HepG2 (cell line): Measurements from ENCODE around the gene CDC14B. TPM values are rescaled to one million over a fixed set of nuclear protein-coding genes. Genes with fewer than 3 reads are reported as not detected.

Source experiments
- ATAC-seq: fragments of 200-7000 bp; cut with Tn5 transposase; 3 replicates; pipeline ENCODE4 v1.9.1; 2020; ENCODE audit warnings: mild to moderate bottlenecking, moderate library complexity
- BruUV-seq: library from RNA; stranded (reverse); fragments of 400-500 nt; replicated peaks from 2 replicates; lab custom pipeline; 2021; lab: Mats Ljungman, UMichigan
- CTCF ChIA-PET: fragments of 300-600 bp; formaldehyde crosslinking; extraction: SDS; loops from one replicate; lab custom pipeline; 2021; ENCODE audit warnings: low total read pairs, inconsistent platforms, low intra/inter-chr PET ratio; lab: Yijun Ruan, JAX
- POLR2A ChIA-PET: fragments of 350-600 bp; sonication (Branson Sonifier 250); formaldehyde crosslinking; loops from one replicate; lab custom pipeline; 2020; ENCODE audit warnings: antibody characterized with exemption, inconsistent platforms; lab: Yijun Ruan, JAX
- DNase-seq: peaks from one replicate; pipeline ENCODE4 v3.0.0-alpha.2; 2015; ENCODE audit warnings: low spot score
- FAIRE-seq: peaks from 3 replicates; lab custom pipeline; 2011; peaks lifted over from hg19 to GRCh38; lab: Jason Lieb, UNC
- H2AFZ ChIP-seq: one replicate; pipeline ENCODE4 v1.6.1; 2011; ENCODE audit warnings: low read length, inconsistent platforms
- H3K27ac ChIP-seq: fragments of 300-600 bp; 3 replicates; pipeline ENCODE4 v1.8.0; 2011; ENCODE audit warnings: mixed run types, mild to moderate bottlenecking, mixed read lengths, low read length, inconsistent platforms; ENCODE audit not compliant: insufficient read depth; ENCODE audit errors: extremely low read length
- H3K27me3 ChIP-seq, 2 experiments: fragments of 200-600 bp in 1 of 2; 2 replicates in 1 of 2; 3 replicates in 1 of 2; pipeline versions ENCODE4 v1.6.0 to v1.8.0; 2011; ENCODE audit warnings: low read length in 2 of 2, mild to moderate bottlenecking in 2 of 2, moderate library complexity in 2 of 2, inconsistent platforms in 1 of 2; ENCODE audit not compliant: insufficient read depth in 2 of 2, control insufficient read depth in 1 of 2
- H3K36me3 ChIP-seq, 2 experiments: fragments of 200-600 bp in 1 of 2; replicated peaks in 1 of 2; 2 replicates in 1 of 2; 3 replicates in 1 of 2; pipeline versions ENCODE4 v1.5.1 to v1.8.0; 2011; ENCODE audit warnings: low read length in 2 of 2, inconsistent platforms in 1 of 2; ENCODE audit not compliant: insufficient read depth in 2 of 2, control insufficient read depth in 1 of 2
- H3K4me1 ChIP-seq: 2 replicates; pipeline ENCODE4 v1.5.1; 2012; ENCODE audit warnings: low read length, inconsistent platforms; ENCODE audit not compliant: insufficient read depth
- H3K4me2 ChIP-seq: 2 replicates; pipeline ENCODE4 v1.6.0; 2011; ENCODE audit warnings: low read depth, low read length, inconsistent platforms
- H3K4me3 ChIP-seq, 3 experiments: fragments of 200-600 bp in 1 of 3; sonication (generic), shearing (Covaris generic) in 1 of 3; replicated peaks in 1 of 3; 2 replicates each; pipeline ENCODE4 v1.5.1; 2011 to 2016; ENCODE audit warnings: low read length in 3 of 3, inconsistent platforms in 2 of 3, low read depth in 2 of 3, mild to moderate bottlenecking in 2 of 3, control low read depth in 1 of 3, mixed read lengths in 1 of 3; ENCODE audit not compliant: insufficient read depth in 1 of 3
- H3K79me2 ChIP-seq: one replicate; pipeline ENCODE4 v1.6.1; 2011; ENCODE audit warnings: low read length, inconsistent platforms; ENCODE audit not compliant: insufficient read depth
- H3K9ac ChIP-seq: 2 replicates; pipeline ENCODE4 v1.6.0; 2011; ENCODE audit warnings: mild to moderate bottlenecking, low read depth, low read length, inconsistent platforms; ENCODE audit not compliant: insufficient read depth
- H3K9me3 ChIP-seq: 2 replicates; pipeline ENCODE4 v1.5.1; 2012; ENCODE audit warnings: mild to moderate bottlenecking, low read length
- H4K20me1 ChIP-seq: 2 replicates; pipeline ENCODE4 v1.6.0; 2011; ENCODE audit warnings: inconsistent platforms, mild to moderate bottlenecking, low read length, moderate library complexity; ENCODE audit not compliant: insufficient read depth
- AHR ChIP-seq: IDR thresholded peaks from 2 replicates; pipeline ENCODE4 v1.6.1; 2018; ENCODE audit warnings: missing genetic modification reagents, missing compliant biosample characterization
- HBP1 ChIP-seq: IDR thresholded peaks from 2 replicates; pipeline ENCODE4 v1.6.1; 2016; ENCODE audit warnings: low read depth, control low read depth
- IKZF4 ChIP-seq: sonication (generic); formaldehyde crosslinking; IDR thresholded peaks from 2 replicates; pipeline ENCODE4 v1.5.1; 2020; ENCODE audit warnings: borderline replicate concordance, mild to moderate bottlenecking, low read depth, missing genetic modification reagents; ENCODE audit errors: not compliant biosample characterization
- MAZ ChIP-seq, 2 experiments: sonication (generic) in 1 of 2; formaldehyde crosslinking in 1 of 2; IDR thresholded peaks; 2 replicates each; pipeline versions ENCODE4 v1.5.0 to v1.6.1; 2012 to 2020; ENCODE audit warnings: low read depth in 2 of 2, mild to moderate bottlenecking in 2 of 2, borderline replicate concordance in 1 of 2, improper control_type of control experiment in 1 of 2, low read length in 1 of 2, missing genetic modification reagents in 1 of 2, moderate library complexity in 1 of 2
- NFYC ChIP-seq: IDR thresholded peaks from 2 replicates; pipeline ENCODE4 v1.6.1; 2016; ENCODE audit warnings: missing genetic modification reagents, missing compliant biosample characterization
- NR2C2 ChIP-seq: sonication (generic); formaldehyde crosslinking; IDR thresholded peaks from 2 replicates; pipeline ENCODE4 v1.4.0; 2020; ENCODE audit warnings: missing genetic modification reagents, mild to moderate bottlenecking, moderate library complexity, borderline replicate concordance
- PPARG ChIP-seq: conservative IDR thresholded peaks from 2 replicates; pipeline ENCODE4 v1.6.1; 2016; ENCODE audit warnings: missing biosample characterization, missing genetic modification reagents
- PRMT3 ChIP-seq: sonication (generic); formaldehyde crosslinking; IDR thresholded peaks from 2 replicates; pipeline ENCODE4 v1.8.1; 2022; ENCODE audit warnings: low read depth, mild to moderate bottlenecking, moderate library complexity, missing genetic modification reagents, borderline replicate concordance
- SALL2 ChIP-seq: sonication (generic); formaldehyde crosslinking; IDR thresholded peaks from 2 replicates; pipeline ENCODE4 v1.8.1; 2023; ENCODE audit warnings: mild to moderate bottlenecking, missing genetic modification reagents, inconsistent platforms
- SOX6 ChIP-seq, 2 experiments: fragments of 450-650 bp in 1 of 2; sonication (generic) in 1 of 2; formaldehyde crosslinking in 1 of 2; IDR thresholded peaks; 2 replicates each; pipeline versions ENCODE4 v1.4.0 to v1.6.1; 2017 to 2020; ENCODE audit warnings: antibody characterized with exemption in 1 of 2, mild to moderate bottlenecking in 1 of 2, missing genetic modification reagents in 1 of 2
- TFDP2 ChIP-seq: sonication (generic); formaldehyde crosslinking; IDR thresholded peaks from 2 replicates; pipeline ENCODE4 v1.4.0; 2020; ENCODE audit warnings: missing genetic modification reagents
- TOPORS ChIP-seq: sonication (generic); formaldehyde crosslinking; IDR thresholded peaks from 2 replicates; pipeline ENCODE4 v1.8.0; 2023; ENCODE audit warnings: mild to moderate bottlenecking, missing genetic modification reagents
- ZHX1 ChIP-seq: sonication (generic); formaldehyde crosslinking; IDR thresholded peaks from 2 replicates; pipeline ENCODE4 v1.8.1; 2022; ENCODE audit warnings: low read depth, mild to moderate bottlenecking, missing genetic modification reagents
- ZNF580 ChIP-seq: IDR thresholded peaks from 2 replicates; pipeline ENCODE4 v1.6.1; 2016; ENCODE audit warnings: low read depth, borderline replicate concordance
- ZNF670 ChIP-seq: sonication (generic); formaldehyde crosslinking; IDR thresholded peaks from 2 replicates; pipeline ENCODE4 v1.8.0; 2022; ENCODE audit warnings: mild to moderate bottlenecking, missing genetic modification reagents, borderline replicate concordance
- WGBS: methylation state at CpG from one replicate; pipeline ENCODE4 v1.1.6; 2017; ENCODE audit warnings: low lambda C conversion rate; 5-methylcytosine and 5-hydroxymethylcytosine counted together
- in situ Hi-C: cut with HindIII; loops from 2 replicates; pipeline ENCODE4 v1.10.0; 2017; ENCODE audit warnings: low pct_unique_long_range_greater_than_20kb; ENCODE audit not compliant: extremely low pct_ligation_motif_present
- intact Hi-C: fragments of 100-400 bp; cut with micrococcal nuclease; formaldehyde crosslinking; loops from one replicate; pipeline ENCODE4 v1.10.0; 2022; ENCODE audit not compliant: unreplicated experiment
- polyA plus RNA-seq, 8 experiments: library from polyadenylated mRNA; depleted of rRNA in 3 of 8; stranded (reverse) in 7 of 8; unstranded in 1 of 8; fragments of >200 nt; fragmentation: Illumina TruSeq in 4 of 8; extraction: Trizol in 4 of 8; gene quantifications; 2 replicates each; pipeline versions ENCODE4 v1.2.1 to v1.2.3, GENCODE V29; 2011 to 2016; ENCODE audit warnings: low read depth in 4 of 8, missing spikeins in 1 of 8, mixed read lengths in 1 of 8; ENCODE audit not compliant: insufficient read depth in 1 of 8
- total RNA-seq, 5 experiments: library from RNA; depleted of rRNA; stranded (reverse); fragments of >200 nt; fragmentation: Illumina TruSeq; extraction: Trizol; gene quantifications; 2 replicates each; pipeline ENCODE4 v1.2.3, GENCODE V29; 2016; ENCODE audit warnings: low read depth in 1 of 5

The CDC14B gene
- total and polyA plus RNA-seq, 2 of the 13 experiments (the other 11 are each of a cell fraction or from before 2014, with no cell fraction given): 25.8 to 33.3 TPM

GRCh38 chr9:96654450-96655197 lies 35.0 kb upstream of the CDC14B start:
- FAIRE-seq (no peak), DNase-seq (peak; percentile 41), ATAC-seq (peak; percentile 73)
- H3K4me3 ChIP-seq: peak overlapping the region; percentile 81 to 86 (median 81)
- H2AFZ ChIP-seq: no peak overlapping the region
- peaks cover 3% of the 10 kb centered on the region for H3K79me2 ChIP-seq
- BruUV-seq: no TSS peak
- ChIA-PET CTCF (interaction anchor here (1.0 kb wide), 1 partner anchor 12 kb away, joined by 3 read pairs; no protein-coding TSS in a partner anchor), POLR2A (interaction anchor here (0.8 to 2.5 kb wide), 5 partner anchors 36 to 235 kb away, joined by 3 to 6 read pairs (median 5); partner anchors contain the start of gene HABP4)
- no peaks in the 10 kb centered on the region; a peak in 1 of 5 replicates for H3K27me3 ChIP-seq
- peak overlapping the region; percentile 78 for H3K4me2 ChIP-seq
- 2% methylated on average over 12 of the region's 74 CpGs for WGBS
- H3K36me3 ChIP-seq: peaks cover 0 to 19% of the 10 kb centered on the region in 2 experiments; a peak in 2 of 5 replicates
- no peaks in the 10 kb centered on the region for H3K9me3 ChIP-seq
- intact Hi-C loops: loop anchor here (5.0 to 10.0 kb wide), 3 partner anchors 37 to 162 kb away; partner anchors contain the start of gene CDC14B
- in situ Hi-C loops: loop anchor here (10.0 to 25.0 kb wide), 2 partner anchors 210 to 317 kb away; no protein-coding TSS in a partner anchor
- H3K9ac ChIP-seq: peak overlapping the region; percentile 84
- peaks cover 32% of the 10 kb centered on the region for H3K4me1 ChIP-seq
- H3K27ac ChIP-seq: peak overlapping the region; percentile 86
- H4K20me1 ChIP-seq: no peaks in the 10 kb centered on the region
- TF ChIP-seq HBP1 (CRISPR knock-in tag) (no peak), NFYC (CRISPR knock-in tag) (no peak), ZHX1 (CRISPR knock-in tag) (no peak), ZNF670 (no peak), PRMT3 (CRISPR knock-in tag) (no peak), NR2C2 (no peak), PPARG (CRISPR knock-in tag) (no peak), ZNF580 (CRISPR knock-in tag) (no peak), SALL2 (CRISPR knock-in tag) (0 out of 2 replicates have a peak, but pooled peaks have one; percentile 35), IKZF4 (CRISPR knock-in tag) (no peak), MAZ (IDR thresholded peaks at IDR 0.05; ENCODE audit: borderline replicate concordance, low read depth, low read length) (0 out of 2 replicates have a peak, but pooled peaks have one; percentile 10), MAZ (CRISPR knock-in tag; IDR thresholded peaks at IDR 0.05; ENCODE audit: low read depth) (peak; percentile 85), TFDP2 (CRISPR knock-in tag) (no peak), SOX6 (IDR thresholded peaks at IDR 0.05) (no peak), SOX6 (CRISPR knock-in tag; IDR thresholded peaks at IDR 0.05) (0 out of 2 replicates have a peak, but pooled peaks have one; percentile 18), TOPORS (CRISPR knock-in tag) (0 out of 2 replicates have a peak, but pooled peaks have one; percentile 30), AHR (CRISPR knock-in tag) (no peak)
